NB4 (cell line): ENCODE data around the gene PHACTR1.

Experiments used
- MAX ChIP-seq: IDR thresholded peaks from 2 replicates; pipeline ENCODE4 v1.6.1; 2011; ENCODE audit warnings: low read depth, low read length
- MYC ChIP-seq: IDR thresholded peaks from 2 replicates; pipeline ENCODE4 v1.6.1; 2011; ENCODE audit warnings: low read depth, low read length
- POLR2A ChIP-seq: IDR thresholded peaks from 2 replicates; pipeline ENCODE4 v1.6.1; 2011; ENCODE audit warnings: mild to moderate bottlenecking; ENCODE audit not compliant: insufficient read length; ENCODE audit errors: extremely low read depth
- TF ChIP-seq, protein P1 (sequence below): IDR thresholded peaks from one replicate; pipeline ENCODE4 v1.5.1; 2012; ENCODE audit warnings: low read depth, low read length

DNA sequence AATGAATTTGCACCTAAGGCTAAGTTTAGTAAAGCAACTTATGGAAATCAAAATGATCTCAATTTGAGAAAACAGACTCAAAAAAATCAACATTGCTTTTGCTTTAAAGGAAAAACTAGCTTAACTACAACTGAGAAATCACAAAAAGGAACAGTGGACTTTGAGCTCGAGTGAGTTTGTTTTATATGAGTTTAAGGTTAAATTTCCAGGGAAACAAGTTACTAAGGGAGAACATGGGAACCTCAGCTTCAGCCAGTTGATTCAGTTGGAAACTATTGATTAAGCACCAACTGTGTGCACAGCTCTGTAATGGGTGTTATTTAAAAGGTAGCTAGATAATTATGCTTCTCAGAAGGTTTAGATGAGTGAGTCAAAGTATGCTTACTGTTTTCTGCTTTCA lies 526.0 kb downstream of the PHACTR1 start:
- TF ChIP-seq, protein P1, sequence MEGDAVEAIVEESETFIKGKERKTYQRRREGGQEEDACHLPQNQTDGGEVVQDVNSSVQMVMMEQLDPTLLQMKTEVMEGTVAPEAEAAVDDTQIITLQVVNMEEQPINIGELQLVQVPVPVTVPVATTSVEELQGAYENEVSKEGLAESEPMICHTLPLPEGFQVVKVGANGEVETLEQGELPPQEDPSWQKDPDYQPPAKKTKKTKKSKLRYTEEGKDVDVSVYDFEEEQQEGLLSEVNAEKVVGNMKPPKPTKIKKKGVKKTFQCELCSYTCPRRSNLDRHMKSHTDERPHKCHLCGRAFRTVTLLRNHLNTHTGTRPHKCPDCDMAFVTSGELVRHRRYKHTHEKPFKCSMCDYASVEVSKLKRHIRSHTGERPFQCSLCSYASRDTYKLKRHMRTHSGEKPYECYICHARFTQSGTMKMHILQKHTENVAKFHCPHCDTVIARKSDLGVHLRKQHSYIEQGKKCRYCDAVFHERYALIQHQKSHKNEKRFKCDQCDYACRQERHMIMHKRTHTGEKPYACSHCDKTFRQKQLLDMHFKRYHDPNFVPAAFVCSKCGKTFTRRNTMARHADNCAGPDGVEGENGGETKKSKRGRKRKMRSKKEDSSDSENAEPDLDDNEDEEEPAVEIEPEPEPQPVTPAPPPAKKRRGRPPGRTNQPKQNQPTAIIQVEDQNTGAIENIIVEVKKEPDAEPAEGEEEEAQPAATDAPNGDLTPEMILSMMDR = no peak
- no peak for TF ChIP-seq MAX
- TF ChIP-seq POLR2A = no peak
- no peak for TF ChIP-seq MYC
